NCI-H1436 treated with DMSO at 0.1 percent for 48 hours (cell line): Measurements from ENCODE around the gene RNF126.

Experiments used
- DNase-seq: peaks from one replicate; lab custom pipeline; 2025; lab: John Stamatoyannopoulos, UW

The RNF126 gene

DNA sequence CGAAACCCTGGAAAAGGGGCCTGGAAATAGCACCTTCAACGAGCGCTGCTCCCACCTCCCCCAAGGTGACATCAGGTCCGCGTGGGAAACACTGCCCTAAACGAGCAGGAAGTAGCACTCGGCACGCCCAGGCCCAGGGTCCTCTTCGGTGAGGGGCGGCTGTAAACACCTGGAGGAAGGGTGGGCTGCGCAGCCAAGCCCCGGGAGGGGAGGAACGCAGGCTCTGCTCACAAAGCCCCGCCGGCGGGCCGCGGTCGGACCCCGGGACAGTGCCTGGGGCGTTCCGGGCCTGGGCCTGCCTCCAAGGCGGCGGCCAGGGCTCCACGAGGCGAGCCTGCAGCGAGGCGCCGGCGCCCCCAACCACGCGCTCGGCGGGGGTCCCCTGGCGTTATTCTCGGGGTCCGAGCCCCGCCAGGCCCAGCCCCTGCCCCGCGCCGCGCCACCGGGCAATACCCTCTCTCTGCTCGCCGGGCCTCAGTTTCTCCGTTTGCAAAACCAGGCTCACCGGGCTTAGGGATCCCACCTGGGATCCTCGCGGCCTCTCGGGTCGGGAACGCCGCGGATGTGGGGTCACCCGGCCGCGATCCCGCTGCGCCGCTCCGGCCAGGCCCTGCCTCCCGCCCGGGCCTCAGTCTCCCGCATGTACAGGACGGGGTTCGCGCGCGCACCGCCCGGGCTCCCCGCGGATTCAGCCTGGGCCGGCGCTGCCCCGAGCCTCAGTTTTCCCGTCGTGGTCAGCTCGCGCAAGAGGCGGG, 630 bp downstream of the RNF126 start:
- no peak for DNase-seq

- no peak for DNase-seq
Observed at GRCh38 chr19:661427-662196, 1.4 kb downstream of the RNF126 start.

DNA sequence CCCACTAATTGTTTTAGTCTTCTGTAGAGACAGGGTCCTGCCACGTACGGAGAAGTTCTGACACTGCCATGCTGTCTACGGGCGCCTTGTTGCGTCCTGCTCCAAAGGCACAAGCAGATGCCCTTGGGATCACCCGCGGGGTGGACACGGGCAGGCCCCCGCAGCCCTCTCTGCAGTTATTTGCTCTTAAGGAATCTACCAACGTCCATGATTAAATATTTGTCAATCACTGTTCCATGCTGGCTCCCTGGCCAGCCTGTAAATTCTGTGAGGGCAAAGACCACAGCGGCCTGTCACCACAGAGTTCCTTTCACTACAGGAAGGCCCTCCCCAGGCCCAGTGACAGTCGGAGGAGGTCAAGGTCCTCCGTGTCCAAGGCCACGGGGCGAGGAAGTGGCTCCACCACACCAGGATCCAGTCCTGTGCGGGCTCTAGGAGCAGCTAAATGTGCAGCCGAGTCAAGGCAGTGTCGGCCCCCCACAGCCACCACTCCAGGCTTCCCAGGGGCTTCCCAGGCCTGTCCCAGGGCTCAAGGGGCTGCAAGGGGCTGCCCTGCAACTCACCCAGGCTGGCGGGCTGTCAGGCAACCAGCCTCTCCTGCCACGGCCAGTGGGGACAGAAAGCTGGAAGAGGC, 2.1 kb downstream of the RNF126 start:
- DNase-seq, result no peak

GRCh38 chr19:658916-659839, 3.8 kb downstream of the RNF126 start:
- no peak for DNase-seq

DNA sequence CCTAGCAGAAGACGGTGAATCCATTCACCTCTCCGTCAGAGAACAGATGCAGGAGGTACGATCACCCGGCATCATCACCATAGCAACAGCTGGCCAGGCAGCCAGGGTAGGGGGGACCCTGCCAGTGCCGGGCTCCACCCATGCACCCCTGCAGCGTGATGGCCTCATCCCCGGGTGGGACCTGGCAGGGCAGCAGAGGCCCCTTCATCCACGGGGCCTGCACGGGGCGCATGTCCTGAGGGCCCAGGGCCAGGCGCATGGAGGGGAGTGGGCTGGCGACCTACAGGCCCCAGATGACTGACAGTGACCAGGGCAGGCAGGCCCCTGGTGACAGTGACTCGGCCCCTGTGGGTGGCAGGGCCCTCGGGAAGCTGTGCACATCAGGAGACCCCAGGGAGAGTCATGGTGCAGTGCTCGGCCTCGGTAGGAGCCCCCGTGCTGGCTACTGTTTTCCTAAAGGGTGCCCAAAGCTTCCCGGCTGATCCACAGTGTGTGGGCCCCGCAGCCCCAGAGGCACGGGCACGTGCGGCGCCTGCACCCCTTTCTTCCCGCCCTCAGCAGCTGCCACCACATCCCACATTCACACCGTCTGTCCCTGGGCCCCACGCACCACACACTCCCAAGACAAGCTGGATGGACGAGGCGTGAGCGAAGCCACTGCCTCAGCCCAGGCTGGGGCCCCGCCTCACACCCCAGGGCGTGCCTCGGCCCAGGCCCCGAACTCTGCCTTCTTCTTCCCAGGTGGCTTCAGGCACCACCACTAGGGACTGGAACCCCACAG, 4.8 kb downstream of the RNF126 start:
- no peak for DNase-seq

DNA sequence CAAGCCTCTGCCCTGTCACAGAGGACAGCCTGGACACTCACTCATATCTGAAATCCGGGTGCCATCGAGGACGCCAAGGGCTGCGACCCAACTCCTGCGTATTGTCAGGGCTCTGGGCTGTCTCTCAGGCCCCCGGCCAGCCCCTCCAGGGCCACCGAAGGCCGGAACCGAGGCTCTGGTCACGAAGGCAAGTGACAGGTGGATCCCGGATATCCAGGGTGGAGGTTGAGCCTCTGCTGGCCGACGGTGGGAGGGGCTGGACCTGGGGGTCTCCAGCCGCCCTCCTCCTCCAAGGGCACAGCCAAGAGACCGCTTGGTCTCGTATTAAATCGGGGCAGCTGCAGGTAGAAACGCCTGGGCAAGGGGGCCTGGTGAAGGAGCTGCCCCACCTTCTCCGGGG, 5.4 kb downstream of the RNF126 start:
- no peak for DNase-seq

DNA sequence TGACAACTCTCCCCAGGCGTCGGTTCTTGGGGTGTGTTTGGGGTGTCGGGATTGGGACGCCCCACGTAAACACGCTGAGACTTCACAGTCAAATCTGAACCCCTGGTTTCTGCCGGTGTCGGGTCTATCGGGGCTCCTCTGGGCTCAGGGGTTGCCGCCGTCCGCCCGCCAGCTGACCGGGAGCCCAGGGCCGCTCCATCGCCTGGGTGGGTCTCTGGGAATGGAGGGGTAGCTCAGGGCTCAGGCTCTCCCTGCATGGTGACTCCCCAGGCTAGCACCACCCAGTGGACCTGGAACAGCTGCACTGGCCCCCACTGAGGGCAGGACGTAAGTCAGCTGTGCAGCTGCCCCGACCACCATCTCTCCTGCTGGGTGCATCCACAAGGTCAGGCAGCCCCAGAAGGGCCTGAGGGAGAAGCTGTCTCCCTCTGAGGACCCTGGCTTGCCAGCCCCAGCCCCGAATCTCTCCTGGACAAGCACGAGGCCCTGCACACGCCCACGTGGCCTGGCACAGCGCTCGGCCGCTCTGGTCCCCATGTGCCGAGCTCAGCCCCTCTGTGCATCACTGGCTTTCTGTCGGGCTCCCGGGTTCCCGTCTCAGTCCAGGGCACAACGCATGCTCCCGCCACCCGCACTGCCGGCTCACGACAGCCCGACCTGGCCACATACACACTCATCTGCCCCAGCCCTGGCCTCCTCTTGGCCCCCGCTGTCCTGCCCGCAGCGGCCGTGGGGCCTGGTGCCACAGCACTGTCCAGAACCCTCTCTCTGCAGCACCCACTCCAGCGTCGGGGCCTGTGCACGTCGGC, 6.1 kb downstream of the RNF126 start:
- no peak for DNase-seq

DNA sequence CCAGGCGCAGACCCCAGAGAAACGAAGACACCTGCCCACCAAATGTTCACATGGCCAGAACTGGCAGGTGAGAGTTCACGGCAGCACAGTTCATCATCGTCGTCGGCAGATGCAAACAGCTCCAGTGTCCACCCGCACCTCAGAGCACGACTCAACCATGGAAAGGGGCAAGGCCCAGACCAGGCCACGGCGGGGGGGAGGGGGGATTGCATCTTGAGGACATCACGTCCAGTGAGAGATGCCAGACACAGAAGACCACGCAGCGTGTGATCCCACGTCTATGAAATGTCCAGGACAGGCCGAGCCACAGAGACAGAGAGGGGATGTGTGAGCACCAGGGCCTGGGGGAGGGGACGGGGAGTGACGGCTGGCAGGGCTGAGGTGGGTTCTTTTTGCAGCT, 7.3 kb downstream of the RNF126 start:
- no peak for DNase-seq

- no peak for DNase-seq
Observed at GRCh38 chr19:653425-653824, 9.6 kb downstream of the RNF126 start.

GRCh38 chr19:652467-653389, 10.3 kb downstream of the RNF126 start:
- no peak for DNase-seq

DNA sequence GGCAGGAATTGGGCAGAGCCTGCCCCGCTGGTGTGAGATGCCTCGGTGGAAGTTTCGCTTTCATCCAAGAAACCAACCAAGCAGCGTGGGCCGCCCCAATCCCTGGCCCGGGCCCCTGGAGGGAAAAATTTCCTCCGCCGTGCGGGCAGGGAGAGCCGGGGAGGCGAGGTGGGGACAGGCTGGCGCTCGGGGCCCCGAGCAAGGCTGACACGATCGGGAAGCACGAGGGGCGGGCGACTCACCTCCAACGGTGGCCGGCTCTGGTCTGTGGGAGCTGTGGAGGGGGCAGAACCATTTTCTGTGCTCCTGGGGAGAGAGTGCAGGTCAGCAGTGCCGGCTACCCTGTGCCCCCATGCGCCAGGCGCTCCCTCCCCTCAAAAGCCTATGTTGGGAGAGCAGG, 11.0 kb downstream of the RNF126 start:
- DNase-seq, result no peak

- no peak for DNase-seq
Observed at GRCh38 chr19:651114-651818, 11.7 kb downstream of the RNF126 start.

DNA sequence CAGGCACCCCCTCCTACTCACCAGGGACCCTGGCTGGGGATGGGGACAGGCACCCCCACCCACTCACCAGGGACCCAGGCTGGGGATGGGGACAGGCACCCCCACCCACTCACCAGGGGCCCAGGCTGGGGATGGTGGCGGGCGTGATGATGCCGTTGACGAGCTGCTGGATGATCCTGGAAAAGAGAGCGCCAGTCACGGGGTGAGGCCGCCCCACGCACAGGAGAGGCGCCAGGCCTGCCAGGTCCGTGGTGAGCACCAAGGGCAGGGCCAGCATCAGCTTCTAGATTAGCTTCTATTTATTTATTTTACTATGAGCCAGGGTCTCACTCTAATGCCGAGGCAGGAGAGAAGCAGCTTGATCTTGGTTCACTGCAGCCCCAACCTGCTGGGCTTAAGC, 12.9 kb downstream of the RNF126 start:
- no peak for DNase-seq

GRCh38 chr19:648904-649801, 13.9 kb downstream of the RNF126 start:
- DNase-seq, result no peak

DNA sequence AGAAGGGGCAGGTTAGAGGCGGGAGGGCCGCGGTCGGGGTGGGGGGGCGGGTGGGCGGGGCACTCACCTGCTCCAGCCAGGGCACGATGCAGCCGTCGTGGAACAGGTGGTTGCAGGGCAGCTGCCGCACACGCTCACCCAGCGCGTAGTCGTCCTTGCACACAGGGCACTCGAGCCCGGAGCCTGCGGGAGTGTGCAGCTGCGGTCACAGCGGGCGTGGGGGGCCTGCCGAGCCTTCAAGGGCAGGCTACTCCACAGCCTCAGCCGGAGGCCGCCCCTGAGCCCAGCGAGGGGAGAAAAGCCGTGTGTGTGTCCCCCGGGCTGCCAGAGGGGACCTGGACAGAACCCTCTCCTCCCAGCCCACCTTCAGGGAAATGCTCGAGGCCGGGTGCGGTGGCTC, 14.7 kb downstream of the RNF126 start:
- DNase-seq, result no peak

- DNase-seq, result no peak
Observed at GRCh38 chr19:647566-648284, 15.3 kb downstream of the RNF126 start.
